ENCODE data around the gene DMAC2.
"Not testable (repeated sequence)": the region's sequence is repeated elsewhere in the genome, so short reads cannot be mapped to it uniquely, and the experiment has no call there.

The DMAC2 gene

GRCh38 chr19:41410336-41411054 is 29.2 kb downstream of the DMAC2 start:
- ATAC-seq (replicated peaks) (no peak), DNase-seq (no peak)
- Mint-ChIP-seq H3K27me3 (no peaks in the 10 kb centered on the region), H3K27ac (no peak overlapping the region), H3K9me3 (no peaks in the 10 kb centered on the region), H3K36me3 (ENCODE audit: insufficient read depth) (peaks cover 16% of the 10 kb centered on the region), H3K4me1 (ENCODE audit: low read depth in 2 of 2) (peaks cover 17 to 29% of the 10 kb centered on the region in 2 donors), H3K4me3 (no peak overlapping the region)

DNA sequence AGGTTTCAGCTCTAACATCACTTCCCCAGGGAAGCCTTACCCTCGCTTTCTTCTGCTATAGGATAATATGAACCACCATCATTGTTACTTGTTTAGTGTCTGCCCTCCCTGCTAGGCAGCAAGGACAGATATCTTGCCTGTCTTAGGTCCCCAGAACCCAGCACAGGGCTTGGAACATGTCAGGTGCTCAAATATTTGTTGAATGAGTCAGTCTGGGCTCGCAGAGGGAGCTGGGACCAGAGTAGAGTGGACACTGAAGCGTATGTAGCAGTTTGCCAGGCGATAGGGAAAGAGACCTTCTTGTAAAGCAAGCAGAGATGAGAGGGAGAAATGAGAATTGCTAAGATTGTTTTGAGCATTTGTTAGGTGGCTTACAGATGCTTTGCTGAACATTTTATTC is 30.4 kb downstream of the DMAC2 start:
- Mint-ChIP-seq H3K27me3 (no peaks in the 10 kb centered on the region), H3K4me3 (peak overlapping the region in 1 of 2 donors; percentile 28), H3K27ac (peak overlapping the region; percentile 54 to 58), H3K9me3 (no peaks in the 10 kb centered on the region), H3K4me1 (ENCODE audit: low read depth in 2 of 2) (peaks cover 17 to 26% of the 10 kb centered on the region in 2 donors), H3K36me3 (ENCODE audit: insufficient read depth) (peaks cover 10% of the 10 kb centered on the region)
- ATAC-seq (replicated peaks): no peak
- DNase-seq: no peak

- peaks cover 11% of the 10 kb centered on the region for H3K36me3 Mint-ChIP-seq (ENCODE audit: insufficient read depth)
- peaks cover 17 to 26% of the 10 kb centered on the region in 2 donors for H3K4me1 Mint-ChIP-seq (ENCODE audit: low read depth in 2 of 2)
- not testable (repeated sequence) for H3K9me3 Mint-ChIP-seq; ATAC-seq (replicated peaks); H3K4me3 Mint-ChIP-seq; DNase-seq; H3K27me3 Mint-ChIP-seq
- peak overlapping the region; percentile 54 to 58 for H3K27ac Mint-ChIP-seq
These were observed 30.9 kb downstream of the DMAC2 start for GRCh38 chr19:41408846-41409245.

DNA sequence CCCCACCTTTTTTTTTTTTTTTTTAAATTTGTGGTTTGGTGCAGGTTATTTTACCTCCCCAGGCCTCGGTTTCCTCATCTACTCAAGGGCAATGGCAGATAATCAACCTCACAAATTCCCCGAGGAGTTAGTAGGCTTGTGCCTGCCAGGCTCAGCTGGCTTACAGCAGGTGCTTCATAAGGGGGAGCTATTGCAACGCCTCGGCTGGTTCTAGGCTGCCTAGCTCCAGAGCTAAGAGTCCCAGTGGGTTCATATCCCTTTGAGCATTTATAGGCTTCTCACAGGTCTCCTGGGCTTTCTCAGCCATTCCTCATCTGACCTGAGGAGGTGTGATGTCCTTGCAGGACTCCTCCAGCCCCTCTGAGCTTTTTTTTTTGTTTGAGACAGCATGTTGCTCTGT is 31.5 kb downstream of the DMAC2 start:
- Mint-ChIP-seq H3K27ac (no peak overlapping the region), H3K4me3 (no peak overlapping the region), H3K36me3 (ENCODE audit: insufficient read depth) (peaks cover 10% of the 10 kb centered on the region), H3K9me3 (no peaks in the 10 kb centered on the region), H3K27me3 (no peaks in the 10 kb centered on the region), H3K4me1 (ENCODE audit: low read depth in 2 of 2) (peaks cover 21 to 24% of the 10 kb centered on the region in 2 donors)
- ATAC-seq (replicated peaks) (no peak), DNase-seq (no peak)

DNA sequence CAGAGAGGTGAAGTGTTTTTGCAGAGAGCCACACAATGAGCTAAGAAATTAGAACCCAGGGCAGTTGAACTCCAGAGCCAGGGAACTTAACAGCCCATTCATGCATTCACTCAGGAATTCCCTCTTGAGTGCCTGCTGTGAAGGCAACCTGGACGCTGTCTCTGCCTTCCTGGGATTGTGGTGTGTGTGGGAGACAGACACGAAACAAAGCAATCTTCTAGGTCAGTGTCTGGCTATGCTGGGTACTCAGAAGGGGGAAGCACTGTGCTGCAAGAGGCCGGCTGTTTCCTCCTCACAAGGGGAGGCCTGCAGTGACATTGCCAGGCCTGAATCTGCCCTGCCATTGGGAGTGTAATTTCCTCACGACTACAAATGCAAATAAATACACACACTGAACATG is 32.4 kb downstream of the DMAC2 start:
- H3K9me3 Mint-ChIP-seq: no peaks in the 10 kb centered on the region
- H3K36me3 Mint-ChIP-seq (ENCODE audit: insufficient read depth): peaks cover 7% of the 10 kb centered on the region
- no peak for ATAC-seq (replicated peaks)
- H3K4me3 Mint-ChIP-seq: no peak overlapping the region
- H3K27me3 Mint-ChIP-seq: no peaks in the 10 kb centered on the region
- DNase-seq: no peak
- peaks cover 21 to 24% of the 10 kb centered on the region in 2 donors for H3K4me1 Mint-ChIP-seq (ENCODE audit: low read depth in 2 of 2)
- peak overlapping the region in 1 of 2 donors; percentile 8 for H3K27ac Mint-ChIP-seq

DNA sequence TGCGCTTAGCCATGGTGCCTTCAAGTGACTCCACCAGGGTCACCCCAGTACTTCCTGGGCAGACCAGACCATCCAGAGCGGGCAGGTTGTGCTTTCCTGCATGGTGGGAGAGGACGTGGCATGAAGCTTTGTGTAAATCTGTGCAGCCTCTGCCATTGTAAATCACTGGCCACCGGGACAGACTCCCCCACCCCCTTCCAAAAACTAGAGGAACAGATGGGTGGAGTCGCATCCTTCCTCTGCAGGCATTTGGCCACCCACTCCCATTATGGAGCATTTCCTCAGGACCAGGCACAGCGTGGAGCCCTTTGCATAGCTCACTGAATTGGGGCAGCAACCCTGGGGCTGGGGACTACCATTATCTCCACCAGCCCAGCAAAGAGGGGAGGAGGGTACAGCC is 33.9 kb downstream of the DMAC2 start:
- DNase-seq: no peak

DNA sequence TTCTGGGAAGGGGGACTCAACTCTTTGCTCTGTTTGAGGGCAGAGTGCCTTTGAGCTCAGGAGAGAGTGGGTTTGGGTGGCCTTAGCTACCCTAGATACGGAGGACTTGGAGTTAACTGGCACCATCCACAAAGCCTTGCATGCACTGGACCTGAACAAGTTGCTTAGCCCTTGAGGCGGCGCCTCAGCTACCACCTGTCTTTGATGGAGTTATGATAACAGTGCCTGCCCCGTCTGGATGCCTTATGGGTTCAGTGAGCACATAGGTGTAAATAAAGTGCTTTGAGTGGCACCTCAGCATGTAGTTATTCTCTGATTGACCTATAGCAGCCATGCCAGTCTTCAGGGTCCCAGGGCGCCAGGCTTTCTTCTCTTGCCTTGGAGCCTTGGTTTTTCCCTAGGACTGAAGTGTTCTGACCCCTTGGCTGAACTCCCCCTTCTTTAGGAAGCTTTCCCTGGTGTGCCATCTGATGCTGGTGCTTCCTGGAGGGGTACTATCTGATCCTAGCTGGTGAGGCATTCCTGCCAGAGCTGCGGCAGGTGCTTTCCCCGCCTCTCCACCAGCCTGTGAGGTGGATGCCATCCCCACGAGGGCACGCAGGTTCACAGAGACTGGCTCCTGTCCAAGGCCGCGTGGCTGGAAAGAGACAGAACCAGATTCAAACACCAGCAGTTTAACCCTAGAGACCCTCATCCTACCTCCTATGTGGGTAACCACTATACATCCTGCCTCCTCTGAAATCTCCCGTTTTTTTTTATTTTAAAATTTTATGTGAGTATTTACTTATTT is 36.3 kb downstream of the DMAC2 start:
- Mint-ChIP-seq H3K9me3 (no peaks in the 10 kb centered on the region), H3K27ac (peak overlapping the region in 1 of 2 donors; percentile 8), H3K4me3 (no peak overlapping the region), H3K4me1 (ENCODE audit: low read depth in 2 of 2) (peaks cover 20 to 34% of the 10 kb centered on the region in 2 donors), H3K36me3 (ENCODE audit: insufficient read depth) (peaks cover 7% of the 10 kb centered on the region), H3K27me3 (no peaks in the 10 kb centered on the region)
- ATAC-seq (replicated peaks): no peak
- DNase-seq: no peak

More for the DNA sequence above, 33.9 kb downstream of the DMAC2 start:
- Mint-ChIP-seq H3K36me3 (ENCODE audit: insufficient read depth) (peaks cover 9% of the 10 kb centered on the region), H3K9me3 (no peaks in the 10 kb centered on the region), H3K27ac (no peak overlapping the region), H3K27me3 (no peaks in the 10 kb centered on the region), H3K4me1 (ENCODE audit: low read depth in 2 of 2) (peaks cover 25 to 32% of the 10 kb centered on the region in 2 donors), H3K4me3 (no peak overlapping the region)
- no peak for ATAC-seq (replicated peaks)

- H3K36me3 Mint-ChIP-seq (ENCODE audit: insufficient read depth): peaks cover 15% of the 10 kb centered on the region
- no peaks in the 10 kb centered on the region for H3K27me3 Mint-ChIP-seq
- H3K4me1 Mint-ChIP-seq (ENCODE audit: low read depth in 2 of 2): peaks cover 29 to 40% of the 10 kb centered on the region in 2 donors
- H3K27ac Mint-ChIP-seq: no peak overlapping the region
- ATAC-seq (replicated peaks) (no peak), DNase-seq (no peak)
- no peak overlapping the region for H3K4me3 Mint-ChIP-seq
- no peaks in the 10 kb centered on the region for H3K9me3 Mint-ChIP-seq
These were observed 37.7 kb downstream of the DMAC2 start for GRCh38 chr19:41402010-41402409.

DNA sequence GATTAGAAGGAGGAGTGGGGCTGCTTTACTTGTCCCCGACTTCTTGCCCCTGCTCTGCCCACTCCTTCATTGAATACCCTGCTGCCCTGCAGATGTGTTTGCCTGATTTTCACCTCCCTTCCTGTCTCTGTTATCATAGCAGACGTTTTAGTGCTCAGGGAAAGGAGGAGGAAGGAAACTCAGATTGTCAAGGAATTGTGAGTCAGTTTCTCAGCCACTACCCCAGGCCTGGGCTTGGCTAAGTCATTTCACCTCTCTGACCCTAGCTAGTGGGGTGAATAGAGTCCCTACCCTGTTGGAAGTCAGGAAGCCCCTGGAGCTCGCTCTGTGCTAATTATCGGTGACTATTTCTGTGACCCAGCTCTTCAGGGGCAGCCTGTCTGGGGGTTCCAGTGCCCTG is 38.2 kb downstream of the DMAC2 start:
- no peaks in the 10 kb centered on the region for H3K27me3 Mint-ChIP-seq
- DNase-seq: no peak
- H3K27ac Mint-ChIP-seq: no peak overlapping the region
- H3K4me1 Mint-ChIP-seq (ENCODE audit: low read depth in 2 of 2): peaks cover 32 to 37% of the 10 kb centered on the region in 2 donors
- H3K4me3 Mint-ChIP-seq: no peak overlapping the region
- ATAC-seq (replicated peaks): no peak
- peaks cover 16% of the 10 kb centered on the region for H3K36me3 Mint-ChIP-seq (ENCODE audit: insufficient read depth)
- no peaks in the 10 kb centered on the region for H3K9me3 Mint-ChIP-seq

- DNase-seq (no peak), ATAC-seq (replicated peaks) (no peak)
- Mint-ChIP-seq H3K27me3 (no peaks in the 10 kb centered on the region), H3K27ac (peak overlapping the region; percentile 83 to 100), H3K4me1 (ENCODE audit: low read depth in 2 of 2) (peaks cover 41 to 48% of the 10 kb centered on the region in 2 donors), H3K4me3 (peak overlapping the region; percentile 98 to 100), H3K36me3 (ENCODE audit: insufficient read depth) (peaks cover 21% of the 10 kb centered on the region), H3K9me3 (no peaks in the 10 kb centered on the region)
These were observed 40.2 kb downstream of the DMAC2 start for GRCh38 chr19:41399525-41399924.

DNA sequence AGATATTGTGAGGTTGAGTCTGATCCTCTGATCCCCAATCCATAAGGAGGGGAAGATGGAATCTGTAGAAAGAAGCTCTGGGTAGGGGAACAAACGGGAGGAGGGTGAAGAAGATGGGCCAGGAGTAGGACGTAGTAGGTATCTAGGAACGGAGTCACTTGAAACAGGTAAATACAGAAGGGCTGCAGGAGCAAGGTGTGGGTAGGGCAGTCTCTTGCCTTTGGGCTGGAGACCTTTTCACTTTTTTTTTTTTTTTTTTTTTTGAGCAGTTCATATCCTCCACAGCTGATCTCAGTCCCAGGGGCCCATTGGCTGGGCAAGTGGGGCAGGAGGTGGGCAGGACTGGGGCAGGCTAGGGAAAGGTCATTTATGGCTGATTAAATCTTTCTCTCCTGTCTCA is 40.6 kb downstream of the DMAC2 start:
- no peak for DNase-seq
- peak overlapping the region; percentile 98 to 100 for H3K4me3 Mint-ChIP-seq
- no peaks in the 10 kb centered on the region for H3K9me3 Mint-ChIP-seq
- peak overlapping the region; percentile 83 to 100 for H3K27ac Mint-ChIP-seq
- peaks cover 23% of the 10 kb centered on the region for H3K36me3 Mint-ChIP-seq (ENCODE audit: insufficient read depth)
- no peaks in the 10 kb centered on the region for H3K27me3 Mint-ChIP-seq
- no peak for ATAC-seq (replicated peaks)
- peaks cover 41 to 48% of the 10 kb centered on the region in 2 donors for H3K4me1 Mint-ChIP-seq (ENCODE audit: low read depth in 2 of 2)

DNA sequence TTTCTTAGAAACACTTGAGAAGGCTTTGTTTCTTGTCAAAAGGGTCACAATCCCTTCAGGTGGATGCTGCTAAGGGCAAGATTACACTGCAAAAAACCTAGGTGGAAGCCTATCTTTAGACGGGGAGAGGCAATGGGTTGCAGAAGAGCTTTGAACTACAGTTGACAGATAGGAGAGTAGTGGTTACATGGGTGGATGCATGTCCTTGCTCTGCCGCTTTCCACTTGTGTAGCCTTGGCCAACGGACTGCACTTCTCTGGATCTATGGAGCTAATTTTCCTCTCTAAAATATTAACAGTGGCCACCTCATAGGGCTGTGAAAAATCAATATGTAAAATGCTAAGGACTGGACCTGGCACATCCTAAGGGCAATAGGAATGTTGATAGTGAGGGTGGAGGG is 41.1 kb downstream of the DMAC2 start:
- ATAC-seq (replicated peaks): no peak
- Mint-ChIP-seq H3K4me1 (ENCODE audit: low read depth in 2 of 2) (peaks cover 42 to 47% of the 10 kb centered on the region in 2 donors), H3K36me3 (ENCODE audit: insufficient read depth) (peaks cover 20% of the 10 kb centered on the region), H3K4me3 (peak overlapping the region; percentile 98 to 100), H3K9me3 (no peaks in the 10 kb centered on the region), H3K27me3 (no peaks in the 10 kb centered on the region), H3K27ac (peak overlapping the region; percentile 100)
- no peak for DNase-seq

- H3K4me3 Mint-ChIP-seq: peak overlapping the region; percentile 98 to 100
- H3K4me1 Mint-ChIP-seq (ENCODE audit: low read depth in 2 of 2): peaks cover 40 to 45% of the 10 kb centered on the region in 2 donors
These were observed 41.7 kb downstream of the DMAC2 start for GRCh38 chr19:41398050-41398418.

More at GRCh38 chr19:41398050-41398418, 41.7 kb downstream of the DMAC2 start:
- Mint-ChIP-seq H3K27me3 (no peaks in the 10 kb centered on the region), H3K9me3 (no peaks in the 10 kb centered on the region), H3K27ac (peak overlapping the region; percentile 100), H3K36me3 (ENCODE audit: insufficient read depth) (peaks cover 20% of the 10 kb centered on the region)
- DNase-seq: no peak
- no peak for ATAC-seq (replicated peaks)

All from effector memory CD8-positive, alpha-beta T cell (primary cell).